ENCODE results near the gene LSR. TPM values are rescaled to one million over a fixed set of nuclear protein-coding genes. Genes with fewer than 3 reads are reported as not detected.

The LSR gene
- total and polyA plus RNA-seq, 2 experiments from 2014 or later: 116 to 212 TPM

DNA sequence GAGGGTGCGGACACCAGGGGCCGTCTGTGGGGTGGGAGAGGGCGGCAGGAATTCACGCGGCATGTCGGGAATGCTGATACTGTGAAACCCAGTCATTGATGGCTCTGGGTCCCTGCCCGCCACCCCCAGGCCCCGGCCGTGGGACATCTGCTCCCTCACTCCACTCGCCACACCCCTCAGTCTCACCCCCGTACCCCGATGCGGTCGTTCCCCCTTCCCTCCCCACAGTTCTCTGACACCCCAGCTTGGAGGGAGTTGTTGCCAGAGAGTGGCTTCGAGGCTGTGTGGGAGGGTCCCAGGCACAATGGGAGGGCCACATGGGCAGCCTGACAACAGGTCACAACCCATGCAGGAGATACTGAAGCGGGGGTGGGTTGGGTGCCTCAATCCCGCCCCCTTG lies 45.0 kb downstream of the LSR start (continued):
- no peak for TF ChIP-seq REST (IDR thresholded peaks at IDR 0.05; ENCODE audit: unreplicated experiment)
- TF ChIP-seq EZH2phosphoT487 (IDR thresholded peaks at IDR 0.05; ENCODE audit: unreplicated experiment): no peak

DNA sequence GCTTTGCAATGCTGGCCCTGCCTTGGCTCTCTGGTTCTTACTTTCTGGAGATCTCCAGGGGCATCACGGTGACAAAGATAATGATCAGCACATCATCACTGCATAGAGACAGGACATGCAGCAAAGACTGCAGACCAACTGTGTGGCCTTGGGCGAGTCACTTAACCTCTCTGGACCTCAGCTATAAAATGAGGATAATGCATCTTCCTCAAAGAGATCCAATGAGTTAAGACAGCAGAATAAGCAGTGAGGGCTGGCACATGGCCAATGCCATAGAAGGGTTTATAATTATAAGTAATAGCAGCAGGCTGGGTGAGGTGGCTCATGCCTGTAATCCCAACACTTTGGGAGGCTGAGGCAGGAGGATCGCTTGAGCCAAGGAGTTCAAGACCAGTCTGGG lies 45.5 kb downstream of the LSR start:
- Histone ChIP-seq H3K4me3 (no peak overlapping the region), H3F3A (replicated peaks; ENCODE audit: low read depth) (peaks cover 13% of the 10 kb centered on the region), H3K4me2 (no peak overlapping the region; the same call in 1 of the 2 replicates), H2AFZ (0 out of 2 replicates have a peak overlapping the region, but pooled peaks have one; percentile 74), H3K79me2 (replicated peaks; ENCODE audit: insufficient read depth) (no peaks in the 10 kb centered on the region), H3K27ac (ENCODE audit: low read depth) (no peak overlapping the region), H3K9me2 (ENCODE audit: insufficient read depth) (no peaks in the 10 kb centered on the region), H3K36me3 (ENCODE audit: insufficient read depth) (no peaks in the 10 kb centered on the region), H3K27me3 (ENCODE audit: insufficient read depth) (no peaks in the 10 kb centered on the region), H4K20me1 (replicated peaks; ENCODE audit: insufficient read depth) (no peaks in the 10 kb centered on the region), H3K4me1 (ENCODE audit: insufficient read depth) (peaks cover 25% of the 10 kb centered on the region)
- Mint-ChIP-seq H3K4me1 (peaks cover 13% of the 10 kb centered on the region), H3K36me3 (ENCODE audit: low read depth) (no peaks in the 10 kb centered on the region), H3K4me3 (no peak overlapping the region; the same call in 2 of the 3 replicates), H3K27ac (no peak overlapping the region), H3K27me3 (ENCODE audit: insufficient read depth, low read depth, poor library complexity) (peaks cover 10% of the 10 kb centered on the region), H3K9me3 (no peaks in the 10 kb centered on the region)
- no peak for DNase-seq (ENCODE audit: low spot score)
- TF ChIP-seq EZH2 (IDR thresholded peaks at IDR 0.05; ENCODE audit: low read depth, unreplicated experiment): no peak
- no peak for TF ChIP-seq STAT1 (IDR thresholded peaks at IDR 0.05; ENCODE audit: unreplicated experiment)
- TF ChIP-seq JUNB (IDR thresholded peaks at IDR 0.05; ENCODE audit: unreplicated experiment): no peak
- TF ChIP-seq REST (IDR thresholded peaks at IDR 0.05; ENCODE audit: unreplicated experiment): no peak
- no peak for TF ChIP-seq EZH2phosphoT487 (IDR thresholded peaks at IDR 0.05; ENCODE audit: unreplicated experiment)
- TF ChIP-seq, protein P1, sequence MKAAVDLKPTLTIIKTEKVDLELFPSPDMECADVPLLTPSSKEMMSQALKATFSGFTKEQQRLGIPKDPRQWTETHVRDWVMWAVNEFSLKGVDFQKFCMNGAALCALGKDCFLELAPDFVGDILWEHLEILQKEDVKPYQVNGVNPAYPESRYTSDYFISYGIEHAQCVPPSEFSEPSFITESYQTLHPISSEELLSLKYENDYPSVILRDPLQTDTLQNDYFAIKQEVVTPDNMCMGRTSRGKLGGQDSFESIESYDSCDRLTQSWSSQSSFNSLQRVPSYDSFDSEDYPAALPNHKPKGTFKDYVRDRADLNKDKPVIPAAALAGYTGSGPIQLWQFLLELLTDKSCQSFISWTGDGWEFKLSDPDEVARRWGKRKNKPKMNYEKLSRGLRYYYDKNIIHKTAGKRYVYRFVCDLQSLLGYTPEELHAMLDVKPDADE (IDR thresholded peaks at IDR 0.05): no peak
- no peak for TF ChIP-seq CREB1 (CRISPR knock-in tag; IDR thresholded peaks at IDR 0.05; ENCODE audit: low read depth)
- no peak for TF ChIP-seq ZNF114 (CRISPR knock-in tag; IDR thresholded peaks at IDR 0.05)
- no peak for TF ChIP-seq CTCF (conservative IDR thresholded peaks at IDR 0.05; ENCODE audit: low read depth in 2 of 2)
- TF ChIP-seq NANOG (IDR thresholded peaks at IDR 0.05; ENCODE audit: borderline replicate concordance): no peak
- no peak for ATAC-seq
